ENCODE data around the gene TRPT1. TPM values are rescaled to one million over a fixed set of nuclear protein-coding genes. Genes with fewer than 3 reads are reported as not detected.

Gene TRPT1
- polyA plus RNA-seq, 2 of the 4 experiments (the other 2 are of a cell fraction): 18.6 to 28.5 TPM

GRCh38 chr11:64208796-64209562, 17.0 kb downstream of the TRPT1 start:
- 94% methylated on average over 17 of the region's 18 CpGs for WGBS (ENCODE audit: missing lambda C conversion rate)
- TF ChIP-seq RAD21 (conservative IDR thresholded peaks at IDR 0.05 in 1 of 2, IDR thresholded peaks at IDR 0.05 in 1 of 2) (no peak), USF2 (IDR thresholded peaks at IDR 0.05) (no peak), KDM5A (IDR thresholded peaks at IDR 0.05) (no peak), EHMT2 (IDR thresholded peaks at IDR 0.05; ENCODE audit: low read depth) (no peak), PHF8 (IDR thresholded peaks at IDR 0.05; ENCODE audit: borderline replicate concordance, low read depth) (no peak), MAFK (IDR thresholded peaks at IDR 0.05; ENCODE audit: partially characterized antibody) (no peak), ZNF302 (CRISPR knock-in tag; IDR thresholded peaks at IDR 0.05) (no peak), TP53 (CRISPR knock-in tag; IDR thresholded peaks at IDR 0.05) (no peak), HDAC2 (IDR thresholded peaks at IDR 0.05) (no peak), KDM1A (IDR thresholded peaks at IDR 0.05; ENCODE audit: low read depth) (no peak), CBX8 (IDR thresholded peaks at IDR 0.05) (no peak), EHF (CRISPR knock-in tag; IDR thresholded peaks at IDR 0.05) (no peak), NFE2L2 (conservative IDR thresholded peaks at IDR 0.05; ENCODE audit: low read length) (no peak), MYC (IDR thresholded peaks at IDR 0.05; ENCODE audit: borderline replicate concordance, low read length) (no peak), HOXA7 (CRISPR knock-in tag; IDR thresholded peaks at IDR 0.05) (no peak), ZFP36 (IDR thresholded peaks at IDR 0.05; ENCODE audit: borderline replicate concordance, partially characterized antibody) (no peak), EP300 (IDR thresholded peaks at IDR 0.05) (no peak), CTCF (IDR thresholded peaks at IDR 0.05) (no peak)
- ChIA-PET POLR2A (interaction anchor here (0.8 kb wide), 1 partner anchor 23 kb away, joined by 3 read pairs; the partner anchor contains the start of gene STIP1), CTCF (interaction anchor here (0.9 to 20.3 kb wide), 6 partner anchors 11 to 94 kb away, joined by 3 to 254 read pairs (median 20); partner anchors contain the start of genes CATSPERZ, DNAJC4, NUDT22 and PLCB3)
- FAIRE-seq: no peak
- ATAC-seq: no peak; a peak in 2 of 6 replicates
- peaks cover 9% of the 10 kb centered on the region; the same call in 1 of the 3 replicates for H3K4me1 ChIP-seq
- H3K27ac ChIP-seq: no peak overlapping the region
- H3K9me3 ChIP-seq: no peaks in the 10 kb centered on the region
- no peak overlapping the region for H3K4me2 ChIP-seq
- no peak overlapping the region for H3K4me3 ChIP-seq
- DNase-seq (ENCODE audit: low read depth in 1 of 2, low spot score in 1 of 2): no peak

- H3K4me1 ChIP-seq: peaks cover 9% of the 10 kb centered on the region; the same call in 1 of the 3 replicates
- H3K4me3 ChIP-seq: no peak overlapping the region
- peak overlapping the region in 1 of 2 experiments; percentile 34; a peak in 1 of 6 replicates for H3K27ac ChIP-seq
- H3K9me3 ChIP-seq: no peaks in the 10 kb centered on the region
- POLR2A ChIA-PET: no interaction called here
- no peak for DNase-seq (ENCODE audit: low read depth in 1 of 2, low spot score in 1 of 2)
- ATAC-seq: no peak
- no peak overlapping the region for H3K4me2 ChIP-seq
- WGBS (ENCODE audit: missing lambda C conversion rate): over 99% methylated on average over 12 of the region's 23 CpGs
- no peak for FAIRE-seq
- CTCF ChIA-PET: interaction anchor here (1.4 to 20.3 kb wide), 5 partner anchors 12 to 94 kb away, joined by 3 to 254 read pairs (median 29); partner anchors contain the start of genes CATSPERZ, DNAJC4, NUDT22 and PLCB3
- TF ChIP-seq JUNB (IDR thresholded peaks at IDR 0.05): no peak
- TF ChIP-seq CEBPB (IDR thresholded peaks at IDR 0.05): no peak
- no peak for TF ChIP-seq CBX2 (IDR thresholded peaks at IDR 0.05; ENCODE audit: borderline replicate concordance, low read depth)
- TF ChIP-seq RARB (CRISPR knock-in tag; IDR thresholded peaks at IDR 0.05): no peak
- no peak for TF ChIP-seq FOXS1 (CRISPR knock-in tag; IDR thresholded peaks at IDR 0.05)
- no peak for TF ChIP-seq MAFK (IDR thresholded peaks at IDR 0.05; ENCODE audit: partially characterized antibody)
- no peak for TF ChIP-seq KDM1A (IDR thresholded peaks at IDR 0.05; ENCODE audit: low read depth)
- no peak for TF ChIP-seq HEYL (CRISPR knock-in tag; IDR thresholded peaks at IDR 0.05)
- TF ChIP-seq TFCP2L1 (CRISPR knock-in tag; IDR thresholded peaks at IDR 0.05): no peak
- TF ChIP-seq HOXB13 (CRISPR knock-in tag; IDR thresholded peaks at IDR 0.05; ENCODE audit: low read depth): no peak
- TF ChIP-seq CTCF (IDR thresholded peaks at IDR 0.05): no peak
- TF ChIP-seq GATA3 (IDR thresholded peaks at IDR 0.05; ENCODE audit: borderline replicate concordance): no peak
- TF ChIP-seq ZFP36 (IDR thresholded peaks at IDR 0.05; ENCODE audit: borderline replicate concordance, partially characterized antibody): no peak
- TF ChIP-seq FOSL2 (IDR thresholded peaks at IDR 0.05): no peak
- no peak for TF ChIP-seq FOSL2 (CRISPR knock-in tag; IDR thresholded peaks at IDR 0.05)
- no peak for TF ChIP-seq CHD4 (IDR thresholded peaks at IDR 0.05; ENCODE audit: borderline replicate concordance)
- TF ChIP-seq FOSB (CRISPR knock-in tag; IDR thresholded peaks at IDR 0.05): no peak
- no peak for TF ChIP-seq ZC3H11A (IDR thresholded peaks at IDR 0.05)
- no peak for TF ChIP-seq MAZ (IDR thresholded peaks at IDR 0.05; ENCODE audit: borderline replicate concordance, low read depth, low read length)
Observed at GRCh38 chr11:64208086-64208795, 17.7 kb downstream of the TRPT1 start.

Measured in A549 (cell line).